VCaP (cell line): ENCODE measurements around the gene PPP1R3C.

Experiments used
- H3K27ac ChIP-seq: fragments of 450-650 bp; 2 replicates; pipeline ENCODE4 v1.5.1; 2017
- CTCF ChIP-seq: fragments of 450-650 bp; conservative IDR thresholded peaks from 2 replicates; pipeline ENCODE4 v1.5.1; 2017; ENCODE audit warnings: mild to moderate bottlenecking, moderate library complexity

PPP1R3C gene

GRCh38 chr10:91665842-91666241 is 33.0 kb upstream of the PPP1R3C start:
- no peak overlapping the region for H3K27ac ChIP-seq
- no peak for TF ChIP-seq CTCF

DNA sequence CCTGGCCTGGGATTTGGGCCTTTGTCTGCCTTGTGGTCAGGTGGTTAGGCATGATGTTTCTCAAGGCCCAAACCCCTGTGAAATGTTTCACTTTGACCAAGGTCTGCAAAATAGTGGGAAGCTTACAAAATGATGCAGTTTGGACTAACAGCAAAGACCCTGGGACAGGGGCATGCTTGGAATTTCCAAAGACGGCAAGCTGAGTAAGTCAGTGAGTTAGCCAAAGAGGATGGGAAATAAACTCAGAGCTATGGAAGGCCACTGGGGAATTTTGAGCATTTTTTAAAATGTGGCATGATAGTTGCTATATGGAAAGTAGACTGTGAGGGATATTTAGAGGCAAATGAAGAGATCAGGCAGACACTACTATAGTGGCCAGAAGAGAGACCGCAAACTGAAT is 31.6 kb upstream of the PPP1R3C start:
- H3K27ac ChIP-seq = no peak overlapping the region
- TF ChIP-seq CTCF = no peak

- no peak overlapping the region for H3K27ac ChIP-seq
- TF ChIP-seq CTCF = no peak
Measured at GRCh38 chr10:91662993-91663392, 30.1 kb upstream of the PPP1R3C start.

DNA sequence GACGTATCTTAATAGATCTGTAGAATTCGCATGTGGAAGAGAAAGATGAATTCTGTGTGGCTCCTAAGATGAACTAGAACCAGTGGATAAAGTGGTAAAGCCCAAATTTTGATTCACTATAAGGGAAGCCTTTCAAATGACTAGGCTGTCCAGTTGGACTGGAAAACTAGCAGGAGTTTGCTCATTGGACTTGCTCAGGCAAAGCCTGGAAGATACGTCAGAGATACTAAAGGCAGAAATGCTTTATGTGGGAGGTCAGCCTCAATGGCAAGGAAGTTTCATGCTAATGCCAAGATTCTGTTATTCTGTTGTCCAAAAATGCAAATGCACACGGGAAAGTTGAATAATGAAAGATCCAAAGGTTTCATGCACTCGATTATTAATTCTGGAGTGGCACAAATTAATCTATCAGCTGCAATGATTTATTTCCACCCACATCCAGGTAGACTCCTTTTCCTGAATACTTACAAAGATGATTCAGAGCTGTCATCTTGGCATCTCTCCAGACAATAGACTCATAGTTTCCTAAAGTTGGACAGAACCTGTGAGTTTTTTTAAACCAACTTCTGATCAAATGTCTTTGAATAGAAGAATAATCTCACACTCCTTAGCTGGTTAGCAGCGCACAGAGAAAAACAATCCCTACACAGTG is 20.5 kb upstream of the PPP1R3C start:
- no peak overlapping the region for H3K27ac ChIP-seq
- no peak for TF ChIP-seq CTCF

DNA sequence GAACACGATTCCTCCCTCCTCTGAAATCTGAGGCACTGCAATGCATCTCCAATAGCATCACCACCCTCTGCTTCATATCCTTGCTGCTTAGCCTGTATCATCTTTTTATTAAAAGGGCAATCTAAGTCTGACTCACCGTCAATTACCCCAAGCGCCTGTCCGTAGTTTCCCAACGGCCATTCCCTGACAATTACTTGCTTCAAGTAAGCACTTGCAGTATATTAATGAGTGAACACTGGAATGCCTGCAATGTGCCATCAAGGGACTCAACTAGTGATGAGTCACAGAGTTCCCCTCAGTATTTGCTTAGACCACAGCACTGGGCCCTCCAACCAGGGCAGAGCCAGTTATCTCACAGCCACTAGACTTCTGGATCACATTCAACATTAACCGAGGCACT is 19.5 kb upstream of the PPP1R3C start:
- TF ChIP-seq CTCF = no peak
- no peak overlapping the region for H3K27ac ChIP-seq

DNA sequence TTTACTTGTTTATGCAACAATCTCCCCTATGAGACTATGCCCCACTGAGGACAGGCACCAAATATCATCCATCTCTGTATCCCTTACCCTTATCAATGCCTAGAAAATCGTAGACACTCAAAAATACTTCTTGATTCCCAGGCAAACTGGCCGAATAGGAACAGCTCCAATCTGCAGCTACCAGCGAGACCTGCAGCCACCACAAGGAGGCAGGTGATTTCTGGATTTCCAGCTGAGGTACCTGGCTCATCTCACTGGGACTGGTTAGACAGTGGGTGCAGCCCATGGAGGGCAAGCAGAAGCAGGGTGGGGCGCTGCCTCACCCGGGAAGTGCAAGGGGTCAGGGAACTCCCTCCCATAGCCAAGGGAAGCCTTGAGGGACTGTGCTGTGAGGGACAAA is 10.8 kb upstream of the PPP1R3C start:
- TF ChIP-seq CTCF = no peak
- no peak overlapping the region for H3K27ac ChIP-seq

- no peak overlapping the region for H3K27ac ChIP-seq
- no peak for TF ChIP-seq CTCF
Measured at GRCh38 chr10:91642831-91643692, 10.2 kb upstream of the PPP1R3C start.
